ENCODE data around the gene ADGRD1.
"Not testable (repeated sequence)": the region's sequence is repeated elsewhere in the genome, so short reads cannot be mapped to it uniquely, and the experiment has no call there.

ADGRD1 gene

DNA sequence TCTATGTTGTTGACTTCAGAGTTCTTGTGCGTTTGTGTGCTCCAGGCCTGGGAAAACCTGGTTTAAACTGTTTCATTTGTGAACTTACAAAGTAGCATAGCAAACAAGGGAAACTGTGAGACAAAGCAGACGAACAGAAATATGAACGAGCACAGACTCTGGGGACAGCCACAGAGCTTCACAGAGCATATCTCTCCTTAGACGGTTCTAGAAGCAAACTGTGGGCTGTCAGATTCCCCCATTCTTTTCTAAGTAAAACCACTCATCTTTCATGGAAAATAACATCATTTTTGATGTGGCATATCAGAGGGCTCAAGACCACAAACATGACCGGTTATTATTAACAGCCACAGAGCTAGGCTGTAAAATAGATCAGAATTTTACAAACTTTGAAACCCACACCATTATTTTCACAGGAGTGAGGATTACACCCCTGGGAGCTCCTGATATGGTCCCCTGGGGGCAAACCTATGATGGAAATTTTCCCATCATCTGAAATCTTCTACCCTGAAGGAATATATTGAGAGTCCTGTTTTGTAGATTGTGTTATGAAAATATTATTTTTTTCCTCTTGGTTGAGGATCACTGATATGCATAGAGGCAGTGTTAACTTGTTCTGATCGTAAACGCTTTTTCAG is 102.0 kb downstream of the ADGRD1 start:
- DNase-seq (ENCODE audit: low read depth, low spot score), result no peak

- DNase-seq (ENCODE audit: low read depth, low spot score), result no peak
Measured at GRCh38 chr12:131056626-131057025, 102.9 kb downstream of the ADGRD1 start.

GRCh38 chr12:131057211-131057721 is 103.6 kb downstream of the ADGRD1 start:
- DNase-seq (ENCODE audit: low read depth, low spot score), result no peak

GRCh38 chr12:131057722-131058515 is 104.2 kb downstream of the ADGRD1 start:
- no peak for DNase-seq (ENCODE audit: low read depth, low spot score)

GRCh38 chr12:131058700-131059099 is 105.0 kb downstream of the ADGRD1 start:
- no peak for DNase-seq (ENCODE audit: low read depth, low spot score)

GRCh38 chr12:131060011-131060703 is 106.5 kb downstream of the ADGRD1 start:
- no peak for DNase-seq (ENCODE audit: low read depth, low spot score)

GRCh38 chr12:131061041-131061806 is 107.5 kb downstream of the ADGRD1 start:
- DNase-seq (ENCODE audit: low read depth, low spot score), result no peak

DNA sequence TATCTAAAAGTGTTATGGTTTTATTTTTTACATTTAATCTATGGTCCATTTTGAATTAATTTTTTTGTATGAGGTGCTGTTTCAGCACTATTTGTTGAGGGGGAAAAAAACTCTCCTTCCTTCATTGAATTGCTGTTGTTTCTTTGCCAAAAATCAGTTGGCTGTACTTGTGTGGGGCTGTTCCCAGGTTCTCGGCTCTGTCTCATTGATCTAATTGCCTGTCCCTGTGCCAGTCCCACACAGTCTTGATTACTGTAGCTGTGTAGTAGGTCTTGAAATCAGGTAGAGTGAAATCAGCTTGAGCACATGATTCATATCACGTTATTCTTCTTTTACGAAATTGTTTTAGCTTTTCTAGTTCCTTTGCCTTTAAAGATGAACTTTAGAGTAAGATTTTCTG is 109.7 kb downstream of the ADGRD1 start:
- no peak for DNase-seq (ENCODE audit: low read depth, low spot score)

- DNase-seq (ENCODE audit: low read depth, low spot score), result no peak
Measured at GRCh38 chr12:131063960-131064359, 110.3 kb downstream of the ADGRD1 start.

DNA sequence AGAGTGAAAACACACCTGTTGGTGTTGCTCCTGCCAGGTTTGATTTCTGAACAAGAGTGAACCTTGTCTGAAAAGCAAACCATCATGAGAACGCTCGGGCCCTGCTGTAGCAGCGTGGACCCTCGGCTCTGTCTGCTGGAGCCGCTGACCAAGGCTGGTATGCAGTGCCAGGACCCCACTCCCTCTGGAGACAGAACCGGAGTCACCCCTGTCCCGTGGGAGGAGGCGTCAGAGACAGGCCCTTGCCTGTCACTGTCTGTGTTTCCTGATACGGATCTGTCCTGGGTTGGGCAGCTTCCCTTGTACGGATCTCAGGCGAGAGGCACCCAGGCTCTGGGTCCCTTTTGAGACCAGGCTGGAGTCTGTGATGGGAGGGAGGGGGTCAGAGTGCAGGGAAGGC is 111.6 kb downstream of the ADGRD1 start:
- no peak for DNase-seq (ENCODE audit: low read depth, low spot score)

DNA sequence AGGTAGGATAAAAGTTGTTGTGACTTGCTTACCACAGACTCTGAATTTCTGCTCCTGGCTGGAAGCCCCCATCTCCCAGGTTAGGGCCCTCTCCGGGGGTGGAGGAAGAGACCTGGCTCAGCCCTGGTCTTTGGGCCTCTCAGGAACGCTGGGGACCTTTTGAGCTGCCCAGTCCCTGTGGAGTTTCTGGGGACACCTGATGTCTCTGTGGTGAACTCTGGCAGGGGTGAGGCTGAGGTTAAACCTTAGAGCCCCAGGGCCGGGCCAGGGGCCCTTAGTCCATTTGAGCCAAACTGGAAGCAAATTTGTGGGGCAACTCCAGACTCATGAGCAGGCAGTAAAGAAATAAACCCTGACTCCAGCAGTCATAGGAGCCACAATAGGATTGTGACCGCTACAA is 112.1 kb downstream of the ADGRD1 start:
- no peak for DNase-seq (ENCODE audit: low read depth, low spot score)

DNA sequence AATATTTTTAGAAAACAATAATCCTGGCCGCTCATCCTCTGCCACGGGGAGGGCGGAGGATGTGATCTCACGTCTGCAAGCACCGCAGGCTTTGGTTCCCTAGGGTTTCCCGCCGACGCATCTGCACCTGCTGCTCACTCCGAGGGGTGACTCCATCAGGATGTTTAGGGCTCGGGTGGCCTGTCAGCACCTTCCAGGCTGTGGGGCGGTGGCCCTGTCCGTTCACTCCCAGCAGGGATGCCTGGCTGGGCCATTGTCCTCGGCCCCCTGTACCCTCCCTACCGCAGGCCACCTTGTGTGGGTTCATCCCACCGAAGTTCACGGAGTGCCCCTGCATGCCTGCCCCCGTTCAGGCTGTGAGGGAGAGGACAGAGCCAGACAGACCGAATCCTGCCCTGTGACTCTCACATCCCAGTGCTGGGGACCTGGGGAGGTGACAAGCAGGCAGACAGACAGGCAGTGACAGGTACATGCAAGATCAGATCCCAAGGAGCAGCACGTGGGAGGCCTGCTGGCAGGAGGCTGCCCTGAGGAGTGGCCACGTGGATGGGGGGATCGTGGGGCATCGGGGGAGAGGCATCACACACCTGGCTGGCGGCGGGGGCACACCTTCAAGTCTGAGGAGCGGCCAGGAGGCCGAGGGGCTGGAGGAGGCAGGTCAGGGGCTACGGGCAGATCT is 112.6 kb downstream of the ADGRD1 start:
- DNase-seq (ENCODE audit: low read depth, low spot score), result no peak

GRCh38 chr12:131066886-131067490 is 113.3 kb downstream of the ADGRD1 start:
- DNase-seq (ENCODE audit: low read depth, low spot score), result no peak

DNA sequence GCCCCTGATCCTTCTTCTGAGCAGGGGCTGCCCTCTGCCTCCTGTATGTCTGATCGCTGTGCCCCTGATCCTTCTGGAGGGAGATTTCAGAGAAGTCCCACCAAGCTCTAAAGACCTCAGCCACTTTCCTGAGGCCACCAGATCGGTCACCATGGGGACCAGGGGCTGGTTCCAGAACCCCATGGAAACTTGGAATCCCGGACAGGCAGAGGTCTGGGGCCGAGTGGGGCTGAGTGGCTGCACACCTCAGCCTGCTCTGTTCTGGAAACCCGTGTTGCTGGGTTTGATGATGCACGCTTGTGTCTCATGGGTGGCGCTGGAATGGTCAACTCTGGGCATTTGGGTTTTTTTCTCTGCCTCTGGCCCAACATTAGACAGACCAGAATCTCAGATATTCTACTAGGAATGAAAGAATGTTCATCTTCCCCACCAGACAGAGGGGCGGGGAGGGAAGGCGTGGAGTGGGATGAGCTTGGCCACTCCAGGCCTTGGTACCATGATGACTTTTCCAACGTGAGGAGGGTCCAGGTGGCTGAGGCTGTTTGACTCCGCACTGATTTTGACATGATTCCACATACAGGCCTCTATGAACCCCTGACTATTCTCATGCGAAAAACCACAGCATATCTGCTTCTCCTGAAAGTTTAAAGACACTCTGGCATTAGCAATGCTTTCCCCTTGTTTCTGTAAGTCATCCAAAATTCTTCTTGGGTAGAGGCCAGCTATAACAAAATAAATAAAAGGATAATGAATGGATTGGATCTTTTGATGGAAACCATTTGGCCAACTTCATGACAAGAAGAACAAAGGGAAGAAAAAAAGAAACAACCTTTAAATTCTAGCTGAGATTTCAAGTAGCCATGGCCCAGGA is 114.5 kb downstream of the ADGRD1 start:
- DNase-seq (ENCODE audit: low read depth, low spot score), result no peak

GRCh38 chr12:131068926-131069720 is 115.4 kb downstream of the ADGRD1 start:
- DNase-seq (ENCODE audit: low read depth, low spot score), result not testable (repeated sequence)

- not testable (repeated sequence) for DNase-seq (ENCODE audit: low read depth, low spot score)
Measured at GRCh38 chr12:131070136-131070535, 116.4 kb downstream of the ADGRD1 start.

DNA sequence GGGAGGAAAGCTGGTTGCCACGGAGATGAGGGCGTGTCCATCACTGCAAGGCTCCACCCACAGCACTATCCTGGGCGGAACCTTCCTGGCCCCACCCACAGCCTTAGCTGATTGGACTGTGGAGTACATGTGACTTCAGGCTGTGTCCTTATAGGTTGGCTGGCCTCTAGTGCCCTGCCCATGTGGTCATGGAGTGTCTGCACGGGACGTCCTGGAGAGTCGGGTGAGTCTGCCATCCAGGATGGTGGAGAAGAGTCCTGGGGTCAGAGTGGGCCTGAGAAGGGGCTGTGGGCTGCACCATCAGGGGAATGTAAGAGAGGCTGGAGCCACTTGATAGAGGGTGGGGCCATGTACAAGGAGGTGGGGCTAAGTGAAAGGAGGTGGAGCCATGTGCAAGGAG is 117.0 kb downstream of the ADGRD1 start:
- not testable (repeated sequence) for DNase-seq (ENCODE audit: low read depth, low spot score)

- DNase-seq (ENCODE audit: low read depth, low spot score), result not testable (repeated sequence)
Measured at GRCh38 chr12:131071234-131071820, 117.6 kb downstream of the ADGRD1 start.

All from activated naive CD8-positive, alpha-beta T cell treated with anti-CD3 and anti-CD28 coated beads, Interleukin-2, amount 50 U/mL, for 16 hours (primary cell).